Sciatic nerve (tissue), 2 donors: ENCODE measurements around the gene CLIP4. TPM values are rescaled to one million over a fixed set of nuclear protein-coding genes. Genes with fewer than 3 reads are reported as not detected.
"Not testable (repeated sequence)": the region's sequence is repeated elsewhere in the genome, so short reads cannot be mapped to it uniquely, and the experiment has no call there.

ENCODE experiments used
- ATAC-seq: fragments of 200-7000 bp; cut with Tn5 transposase; one replicate; pipeline ENCODE4 v1.9.1; 2020; ENCODE audit warnings: mild to moderate bottlenecking, moderate library complexity
- DNase-seq: peaks from one replicate; pipeline ENCODE4 v3.0.0-alpha.2; 2020; ENCODE audit warnings: low spot score
- intact Hi-C: fragments of 100-400 bp; cut with DNase I; formaldehyde crosslinking; loops from one replicate; pipeline ENCODE4 v1.14.2; 2022
- total RNA-seq: library from RNA; stranded (reverse); fragmentation: NEBNext Ultra II Directional; extraction: Animal tissue kit (Norgen Biotek cat#: 25700); gene quantifications from one replicate; pipeline ENCODE4 v1.2.1, GENCODE V29; 2021
- donor health status: DM: no; HTN: no; CAD: no.
- donor health status: DM: no; HTN: no; CAD: no.

The CLIP4 gene
- 85.6 TPM for total RNA-seq

GRCh38 chr2:29114946-29115609 lies at the start of gene CLIP4:
TSS of gene CLIP4 (plus strand) at chr2:29115415. CDS start at chr2:29121389, 5,974 bp downstream.
- intact Hi-C loops, result loop anchor here (10.0 kb wide), 1 partner anchor 50 kb away; no protein-coding TSS in a partner anchor
- ATAC-seq, result peak; percentile 81
- DNase-seq, result peak; percentile 84

GRCh38 chr2:29066271-29066860 lies 48.8 kb upstream of the CLIP4 start:
- DNase-seq (no peak), ATAC-seq (peak; percentile 65)
- intact Hi-C loops, result loop anchor here (10.0 kb wide), 1 partner anchor 48 kb away; the partner anchor contains the start of gene CLIP4

- DNase-seq (no peak), ATAC-seq (no peak)
- intact Hi-C loops, result loop anchor here (10.0 kb wide), 1 partner anchor 48 kb away; the partner anchor contains the start of gene CLIP4
Observed at GRCh38 chr2:29066997-29067605, 48.1 kb upstream of the CLIP4 start.

- intact Hi-C loops, result loop anchor here (10.0 kb wide), 1 partner anchor 46 kb away; the partner anchor contains the start of gene CLIP4
- DNase-seq, result no peak
- no peak for ATAC-seq
Observed at GRCh38 chr2:29068513-29068912, 46.7 kb upstream of the CLIP4 start.

GRCh38 chr2:29070526-29070925 lies 44.7 kb upstream of the CLIP4 start:
- intact Hi-C loops, result no loop called here
- DNase-seq (no peak), ATAC-seq (no peak)

- no peak for DNase-seq
- intact Hi-C loops, result no loop called here
- no peak for ATAC-seq
Observed at GRCh38 chr2:29071032-29071975, 43.9 kb upstream of the CLIP4 start.

- intact Hi-C loops, result no loop called here
- ATAC-seq (no peak), DNase-seq (no peak)
Observed at GRCh38 chr2:29072251-29072650, 43.0 kb upstream of the CLIP4 start.

GRCh38 chr2:29072971-29073725 lies 42.1 kb upstream of the CLIP4 start:
- intact Hi-C loops, result no loop called here
- DNase-seq (no peak), ATAC-seq (no peak)

GRCh38 chr2:29073933-29074332 lies 41.3 kb upstream of the CLIP4 start:
- no peak for ATAC-seq
- intact Hi-C loops, result no loop called here

GRCh38 chr2:29074411-29074810 lies 40.8 kb upstream of the CLIP4 start, which contains the start of gene PCARE:
TSS of gene PCARE (minus strand) at chr2:29074523. CDS start at chr2:29074261, 262 bp downstream.
- intact Hi-C loops, result no loop called here
- DNase-seq (no peak), ATAC-seq (no peak)

More at GRCh38 chr2:29073933-29074332, 41.3 kb upstream of the CLIP4 start:
- no peak for DNase-seq

GRCh38 chr2:29075894-29076705 lies 39.1 kb upstream of the CLIP4 start:
- ATAC-seq, result peak; percentile 79
- intact Hi-C loops, result no loop called here

GRCh38 chr2:29079887-29080286 lies 35.3 kb upstream of the CLIP4 start:
- intact Hi-C loops, result no loop called here
- ATAC-seq (no peak), DNase-seq (no peak)

More at GRCh38 chr2:29075894-29076705, 39.1 kb upstream of the CLIP4 start:
- no peak for DNase-seq

- ATAC-seq (peak; percentile 73), DNase-seq (no peak)
- intact Hi-C loops, result no loop called here
Observed at GRCh38 chr2:29080886-29081743, 34.1 kb upstream of the CLIP4 start.

GRCh38 chr2:29082804-29083495 lies 32.3 kb upstream of the CLIP4 start:
- no peak for ATAC-seq
- intact Hi-C loops, result no loop called here
- no peak for DNase-seq

- ATAC-seq (no peak), DNase-seq (no peak)
- intact Hi-C loops, result no loop called here
Observed at GRCh38 chr2:29084554-29084953, 30.7 kb upstream of the CLIP4 start.

GRCh38 chr2:29090311-29090710 lies 24.9 kb upstream of the CLIP4 start:
- intact Hi-C loops, ATAC-seq, DNase-seq: not testable (repeated sequence)
